ENCODE results near the gene POLDIP3.
"Not testable (repeated sequence)": the region's sequence is repeated elsewhere in the genome, so short reads cannot be mapped to it uniquely, and the experiment has no call there.

The POLDIP3 gene

DNA sequence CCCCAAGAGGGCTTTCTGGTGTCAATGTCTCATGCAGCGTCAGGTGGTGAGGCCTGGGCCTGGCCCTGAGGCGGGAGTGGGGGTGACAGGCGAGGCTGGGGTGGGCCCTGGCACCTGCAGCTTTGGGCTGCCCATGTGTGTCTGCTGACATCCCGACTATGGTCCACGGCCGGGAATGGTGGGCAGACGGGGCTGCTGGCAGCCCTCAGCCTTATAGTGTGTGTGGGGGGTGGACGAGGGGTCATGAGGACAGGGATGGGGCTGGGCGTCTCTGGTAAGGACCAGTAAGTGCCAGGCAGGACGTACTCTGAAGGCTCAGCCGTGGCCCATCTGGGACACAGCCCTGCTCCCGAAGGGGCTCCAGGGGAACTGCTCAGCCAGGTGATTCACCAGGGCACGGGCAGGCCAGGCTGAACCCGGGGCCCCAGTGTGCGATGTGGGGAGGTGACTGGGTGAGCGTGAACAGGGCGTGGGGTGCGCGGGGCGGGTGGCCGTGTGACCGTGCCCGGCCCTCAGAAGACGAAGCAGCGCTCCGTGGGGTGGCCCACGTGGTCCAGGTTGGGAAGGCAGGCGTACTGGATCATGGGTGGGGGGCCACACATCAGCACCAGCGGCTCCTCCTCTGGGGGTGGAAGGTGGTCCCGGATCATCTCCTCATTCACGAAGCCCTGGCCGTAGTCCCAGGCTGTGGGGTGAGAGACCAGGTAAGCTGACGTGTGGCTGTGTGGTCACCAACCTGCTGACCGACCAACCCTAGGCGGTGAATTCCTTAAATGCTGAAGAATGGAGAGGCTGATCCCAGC lies 4.8 kb upstream of the POLDIP3 start:
- no peak for DNase-seq (ENCODE audit: extremely low read depth, insufficient read length)
- Histone ChIP-seq H3K27me3 (replicated peaks; ENCODE audit: control insufficient read depth, insufficient read depth, low read length) (no peaks in the 10 kb centered on the region), H3K36me3 (ENCODE audit: control insufficient read depth, insufficient read depth, low read length) (peaks cover 13% of the 10 kb centered on the region), H3K4me3 (replicated peaks; ENCODE audit: low read depth, low read length) (no peak overlapping the region)
- TF ChIP-seq, protein P1, sequence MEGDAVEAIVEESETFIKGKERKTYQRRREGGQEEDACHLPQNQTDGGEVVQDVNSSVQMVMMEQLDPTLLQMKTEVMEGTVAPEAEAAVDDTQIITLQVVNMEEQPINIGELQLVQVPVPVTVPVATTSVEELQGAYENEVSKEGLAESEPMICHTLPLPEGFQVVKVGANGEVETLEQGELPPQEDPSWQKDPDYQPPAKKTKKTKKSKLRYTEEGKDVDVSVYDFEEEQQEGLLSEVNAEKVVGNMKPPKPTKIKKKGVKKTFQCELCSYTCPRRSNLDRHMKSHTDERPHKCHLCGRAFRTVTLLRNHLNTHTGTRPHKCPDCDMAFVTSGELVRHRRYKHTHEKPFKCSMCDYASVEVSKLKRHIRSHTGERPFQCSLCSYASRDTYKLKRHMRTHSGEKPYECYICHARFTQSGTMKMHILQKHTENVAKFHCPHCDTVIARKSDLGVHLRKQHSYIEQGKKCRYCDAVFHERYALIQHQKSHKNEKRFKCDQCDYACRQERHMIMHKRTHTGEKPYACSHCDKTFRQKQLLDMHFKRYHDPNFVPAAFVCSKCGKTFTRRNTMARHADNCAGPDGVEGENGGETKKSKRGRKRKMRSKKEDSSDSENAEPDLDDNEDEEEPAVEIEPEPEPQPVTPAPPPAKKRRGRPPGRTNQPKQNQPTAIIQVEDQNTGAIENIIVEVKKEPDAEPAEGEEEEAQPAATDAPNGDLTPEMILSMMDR (IDR thresholded peaks at IDR 0.05; ENCODE audit: insufficient read depth, low read length, poor library complexity, severe bottlenecking) = no peak

- H3K36me3 ChIP-seq (ENCODE audit: control insufficient read depth, insufficient read depth, low read length) = peaks cover 8% of the 10 kb centered on the region
- H3K27me3 ChIP-seq (replicated peaks; ENCODE audit: control insufficient read depth, insufficient read depth, low read length) = no peaks in the 10 kb centered on the region
- TF ChIP-seq, protein P1 (IDR thresholded peaks at IDR 0.05; ENCODE audit: insufficient read depth, low read length, poor library complexity, severe bottlenecking) = no peak
- DNase-seq (ENCODE audit: extremely low read depth, insufficient read length) = no peak
- no peak overlapping the region for H3K4me3 ChIP-seq (replicated peaks; ENCODE audit: low read depth, low read length)
These were observed 2.7 kb upstream of the POLDIP3 start for GRCh38 chr22:42617155-42617983.

DNA sequence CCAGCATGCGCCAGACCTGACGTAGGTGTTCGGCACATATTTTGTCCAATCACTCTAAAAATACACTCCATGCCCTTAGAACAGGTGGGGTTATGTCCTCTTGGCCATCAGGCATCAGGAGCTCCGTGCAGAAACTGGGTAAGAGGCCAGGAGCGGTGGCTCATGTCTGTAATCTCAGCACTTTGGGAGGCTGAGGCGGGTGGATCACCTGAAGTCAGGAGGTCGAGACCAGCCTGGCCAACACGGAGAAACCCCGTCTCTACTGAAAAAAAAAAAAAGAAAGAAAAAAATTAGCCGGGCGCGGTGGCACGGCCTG lies 1.1 kb upstream of the POLDIP3 start:
- not testable (repeated sequence) for H3K27me3 ChIP-seq (replicated peaks; ENCODE audit: control insufficient read depth, insufficient read depth, low read length); DNase-seq (ENCODE audit: extremely low read depth, insufficient read length); H3K36me3 ChIP-seq (ENCODE audit: control insufficient read depth, insufficient read depth, low read length); H3K4me3 ChIP-seq (replicated peaks; ENCODE audit: low read depth, low read length)

DNA sequence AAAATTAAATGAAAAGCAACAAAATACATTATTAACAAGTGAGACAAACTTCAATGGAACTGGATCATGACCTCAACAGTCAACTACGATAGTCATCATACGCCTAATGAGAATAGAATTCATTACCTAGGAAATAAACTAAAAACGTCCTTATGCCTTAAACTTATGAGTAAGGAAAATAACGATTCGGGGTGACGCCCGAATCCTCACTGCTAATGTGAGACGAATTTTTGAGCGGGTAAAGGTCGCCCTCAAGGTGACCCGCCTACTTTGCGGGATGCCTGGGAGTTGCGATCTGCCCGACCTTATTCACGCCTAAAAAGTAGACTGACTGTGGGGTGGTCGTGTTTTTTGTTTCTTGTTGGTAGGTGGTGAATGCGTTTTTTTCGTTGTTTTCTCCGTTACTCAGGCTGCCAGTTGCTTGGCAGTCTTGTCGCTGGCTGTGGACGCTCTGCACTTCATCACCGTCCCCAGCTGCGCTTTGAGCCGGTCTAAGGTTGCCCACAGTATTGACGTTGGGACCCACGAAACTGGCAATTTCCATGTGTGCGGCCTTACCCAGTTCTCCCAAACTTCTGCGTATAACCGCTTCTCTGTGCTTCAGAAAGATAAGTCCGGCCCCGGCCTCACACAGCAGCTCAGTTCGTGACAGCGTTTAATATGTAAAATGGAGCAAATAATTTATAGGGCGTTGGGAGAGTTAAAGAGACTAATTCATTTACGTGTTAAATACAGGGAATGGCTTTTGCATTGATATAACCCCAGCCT lies 593 bp upstream of the POLDIP3 start:
- H3K36me3 ChIP-seq (ENCODE audit: control insufficient read depth, insufficient read depth, low read length) = peaks cover 9% of the 10 kb centered on the region
- DNase-seq (ENCODE audit: extremely low read depth, insufficient read length) = peak; percentile 92
- peak overlapping the region; percentile 83 for H3K4me3 ChIP-seq (replicated peaks; ENCODE audit: low read depth, low read length)
- TF ChIP-seq, protein P1 (IDR thresholded peaks at IDR 0.05; ENCODE audit: insufficient read depth, low read length, poor library complexity, severe bottlenecking) = no peak
- H3K27me3 ChIP-seq (replicated peaks; ENCODE audit: control insufficient read depth, insufficient read depth, low read length) = no peaks in the 10 kb centered on the region

DNA sequence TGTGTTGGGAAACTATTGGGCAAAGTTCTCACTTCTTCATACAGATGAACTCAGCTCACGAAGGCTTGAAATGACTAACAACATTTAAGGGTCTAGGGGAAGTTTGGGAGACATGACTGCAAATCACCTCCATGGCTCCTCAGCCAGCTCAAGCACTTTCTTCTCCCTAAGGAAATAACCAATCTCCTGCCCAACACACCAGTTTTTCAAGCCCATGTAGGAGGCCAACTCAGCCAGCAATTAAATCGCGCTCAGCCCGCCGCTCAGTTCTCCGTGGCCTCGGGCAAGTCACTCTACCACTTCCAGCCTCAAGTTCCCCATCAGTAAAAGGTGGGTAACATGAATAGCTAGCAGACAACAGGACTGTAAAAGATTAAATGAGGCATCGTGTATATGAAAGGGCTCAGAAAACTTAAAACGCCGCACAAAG lies 796 bp downstream of the POLDIP3 start:
- peaks cover 5% of the 10 kb centered on the region for H3K36me3 ChIP-seq (ENCODE audit: control insufficient read depth, insufficient read depth, low read length)
- no peaks in the 10 kb centered on the region for H3K27me3 ChIP-seq (replicated peaks; ENCODE audit: control insufficient read depth, insufficient read depth, low read length)
- peak overlapping the region; percentile 83 for H3K4me3 ChIP-seq (replicated peaks; ENCODE audit: low read depth, low read length)
- TF ChIP-seq, protein P1 (IDR thresholded peaks at IDR 0.05; ENCODE audit: insufficient read depth, low read length, poor library complexity, severe bottlenecking) = no peak
- no peak for DNase-seq (ENCODE audit: extremely low read depth, insufficient read length)

- TF ChIP-seq, protein P1 (IDR thresholded peaks at IDR 0.05; ENCODE audit: insufficient read depth, low read length, poor library complexity, severe bottlenecking) = no peak
- H3K27me3 ChIP-seq (replicated peaks; ENCODE audit: control insufficient read depth, insufficient read depth, low read length) = no peaks in the 10 kb centered on the region
- DNase-seq (ENCODE audit: extremely low read depth, insufficient read length) = no peak
- no peak overlapping the region for H3K4me3 ChIP-seq (replicated peaks; ENCODE audit: low read depth, low read length)
- peaks cover 9% of the 10 kb centered on the region for H3K36me3 ChIP-seq (ENCODE audit: control insufficient read depth, insufficient read depth, low read length)
These were observed 2.3 kb downstream of the POLDIP3 start for GRCh38 chr22:42612336-42612735.
